SU-DHL-6 (cell line): ENCODE results near the gene USP47.

Source experiments
- EZH2phosphoT487 ChIP-seq: fragments of 200-600 bp; sonication (generic), shearing (Covaris generic); conservative IDR thresholded peaks from 2 replicates; pipeline ENCODE4 v1.6.1; 2018; ENCODE audit warnings: mild to moderate bottlenecking, antibody characterized with exemption, low read length, moderate library complexity, mixed read lengths
- TF ChIP-seq, protein P1 (sequence below): fragments of 200-600 bp; sonication (generic); IDR thresholded peaks from one replicate; pipeline ENCODE4 v1.5.1; 2017; ENCODE audit warnings: antibody characterized with exemption, mild to moderate bottlenecking, low read length, moderate library complexity; ENCODE audit not compliant: insufficient read depth, poor library complexity, severe bottlenecking

DNA sequence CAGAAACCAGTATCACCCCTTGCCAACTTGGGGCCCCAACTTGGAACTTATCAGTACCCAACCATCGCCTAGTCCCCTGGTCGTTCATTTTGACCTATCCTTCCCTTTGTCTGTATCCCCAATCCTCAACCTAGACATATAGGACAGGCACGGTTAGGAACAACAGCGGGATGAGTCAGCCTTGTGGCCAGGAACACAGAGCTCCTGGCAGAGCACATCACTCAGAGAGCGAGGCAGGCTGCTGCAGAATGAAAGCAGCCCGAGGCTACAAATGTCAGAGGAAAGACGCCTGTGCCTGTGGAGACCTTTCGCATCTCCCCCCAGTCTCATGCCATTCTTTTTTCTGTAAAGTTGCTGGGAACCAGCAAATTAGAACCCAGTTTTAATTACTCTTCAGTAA, 152.1 kb downstream of the USP47 start:
- TF ChIP-seq, protein P1, sequence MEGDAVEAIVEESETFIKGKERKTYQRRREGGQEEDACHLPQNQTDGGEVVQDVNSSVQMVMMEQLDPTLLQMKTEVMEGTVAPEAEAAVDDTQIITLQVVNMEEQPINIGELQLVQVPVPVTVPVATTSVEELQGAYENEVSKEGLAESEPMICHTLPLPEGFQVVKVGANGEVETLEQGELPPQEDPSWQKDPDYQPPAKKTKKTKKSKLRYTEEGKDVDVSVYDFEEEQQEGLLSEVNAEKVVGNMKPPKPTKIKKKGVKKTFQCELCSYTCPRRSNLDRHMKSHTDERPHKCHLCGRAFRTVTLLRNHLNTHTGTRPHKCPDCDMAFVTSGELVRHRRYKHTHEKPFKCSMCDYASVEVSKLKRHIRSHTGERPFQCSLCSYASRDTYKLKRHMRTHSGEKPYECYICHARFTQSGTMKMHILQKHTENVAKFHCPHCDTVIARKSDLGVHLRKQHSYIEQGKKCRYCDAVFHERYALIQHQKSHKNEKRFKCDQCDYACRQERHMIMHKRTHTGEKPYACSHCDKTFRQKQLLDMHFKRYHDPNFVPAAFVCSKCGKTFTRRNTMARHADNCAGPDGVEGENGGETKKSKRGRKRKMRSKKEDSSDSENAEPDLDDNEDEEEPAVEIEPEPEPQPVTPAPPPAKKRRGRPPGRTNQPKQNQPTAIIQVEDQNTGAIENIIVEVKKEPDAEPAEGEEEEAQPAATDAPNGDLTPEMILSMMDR = no peak
- no peak for TF ChIP-seq EZH2phosphoT487
